NCI-H146 (cell line): ENCODE data around the gene EYS.
"Not testable (repeated sequence)": the region's sequence is repeated elsewhere in the genome, so short reads cannot be mapped to it uniquely, and the experiment has no call there.

Source experiments
- DNase-seq: peaks from one replicate; lab custom pipeline; 2025; lab: John Stamatoyannopoulos, UW

Gene EYS

DNA sequence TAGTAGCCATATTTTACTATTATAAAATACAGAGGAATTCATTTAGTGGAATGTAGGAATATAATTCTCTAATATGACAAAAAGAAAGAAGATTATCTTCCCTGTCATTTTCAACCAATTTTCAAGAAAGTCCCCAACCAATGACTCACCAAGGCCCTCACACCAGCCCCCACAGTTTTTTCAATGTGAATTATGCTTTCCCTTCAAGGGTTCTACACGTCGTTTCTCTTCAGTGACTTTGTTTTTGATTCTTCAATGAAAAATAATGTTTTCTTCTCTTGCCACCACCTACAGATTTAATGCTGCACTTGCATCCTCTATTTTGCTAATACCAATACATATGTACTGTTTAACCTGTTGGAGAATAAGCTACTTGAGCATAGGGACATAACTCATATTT is 1230.1 kb downstream of the EYS start:
- DNase-seq, result no peak

DNA sequence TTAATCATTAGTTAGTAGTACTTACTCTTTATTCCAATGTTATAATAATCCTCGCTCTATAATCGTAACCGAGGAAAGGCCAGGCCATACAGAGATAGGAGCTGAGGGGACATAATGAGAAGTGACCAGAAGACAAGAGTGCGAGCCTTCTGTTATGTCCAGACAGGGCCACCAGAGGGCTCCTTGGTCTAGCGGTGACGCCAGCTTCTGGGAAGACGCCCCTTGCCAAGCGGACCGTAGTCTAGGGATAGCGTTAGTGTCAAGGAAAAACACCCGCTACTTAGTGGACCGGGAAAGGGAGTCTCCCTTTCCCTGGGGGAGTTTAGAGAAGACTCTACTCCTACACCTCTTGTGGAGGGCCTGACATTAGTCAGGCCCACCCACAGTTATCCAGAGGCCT is 1237.6 kb downstream of the EYS start:
- DNase-seq, result not testable (repeated sequence)

- DNase-seq, result no peak
These were observed 1239.4 kb downstream of the EYS start for GRCh38 chr6:64467656-64468055.

- DNase-seq, result no peak
These were observed 1247.5 kb downstream of the EYS start for GRCh38 chr6:64459411-64459944.

GRCh38 chr6:64448101-64448500 is 1258.9 kb downstream of the EYS start:
- not testable (repeated sequence) for DNase-seq

DNA sequence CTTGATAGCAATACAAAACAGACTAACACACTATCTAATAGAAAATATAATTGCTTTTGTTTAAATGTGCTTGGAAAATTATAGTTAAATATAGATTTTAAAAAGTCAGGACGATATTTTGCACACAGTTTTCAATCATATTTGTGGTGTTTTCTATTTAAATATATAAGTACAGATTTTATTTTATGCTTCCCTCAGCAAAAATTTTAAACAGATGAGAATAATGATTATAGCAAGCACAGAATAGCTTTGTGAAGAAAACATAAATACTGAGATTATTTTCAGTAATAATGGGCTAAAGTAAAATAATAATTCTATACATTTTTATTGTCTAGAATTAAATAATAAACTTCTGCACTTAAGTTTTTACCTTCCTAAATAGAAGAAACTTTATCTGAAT is 1262.0 kb downstream of the EYS start:
- DNase-seq, result no peak

- no peak for DNase-seq
These were observed 1267.8 kb downstream of the EYS start for GRCh38 chr6:64439274-64439673.

DNA sequence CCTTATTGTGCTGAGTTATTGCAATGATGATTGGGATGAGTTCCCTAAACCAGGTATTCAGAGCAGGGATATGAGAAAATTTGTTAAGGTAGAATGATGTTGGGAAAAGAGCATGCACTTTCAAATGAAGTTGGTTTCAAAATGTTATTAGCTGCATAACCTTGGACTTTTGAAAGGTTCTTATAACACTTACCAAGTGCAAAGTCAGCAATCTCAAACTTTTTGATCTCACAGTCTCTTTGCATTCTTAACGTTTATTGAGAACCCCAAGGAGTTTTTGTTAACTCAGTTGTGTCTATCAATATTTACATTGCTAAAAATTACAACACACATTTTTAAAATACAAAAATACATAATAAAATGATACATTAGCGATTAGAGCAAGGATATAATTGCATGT is 1269.0 kb downstream of the EYS start:
- DNase-seq, result no peak

DNA sequence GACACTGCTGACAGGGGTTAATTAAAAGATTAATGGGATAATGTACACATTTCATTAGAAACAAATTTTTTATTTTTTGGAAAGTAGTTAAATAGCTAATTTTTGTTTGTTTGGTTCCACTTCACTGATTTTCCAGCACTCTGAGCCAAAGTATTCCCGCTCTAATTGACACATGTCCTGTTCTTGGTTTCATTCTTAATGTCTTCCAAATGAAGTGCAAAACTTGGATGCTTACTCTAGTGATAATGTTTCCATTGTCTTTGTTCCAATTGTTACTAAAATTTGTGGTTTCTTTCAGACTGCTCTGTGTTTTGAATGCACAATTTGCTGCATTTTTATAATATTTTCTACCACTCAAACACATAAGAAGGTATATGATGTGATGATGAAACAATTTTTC is 1277.1 kb downstream of the EYS start:
- no peak for DNase-seq

DNA sequence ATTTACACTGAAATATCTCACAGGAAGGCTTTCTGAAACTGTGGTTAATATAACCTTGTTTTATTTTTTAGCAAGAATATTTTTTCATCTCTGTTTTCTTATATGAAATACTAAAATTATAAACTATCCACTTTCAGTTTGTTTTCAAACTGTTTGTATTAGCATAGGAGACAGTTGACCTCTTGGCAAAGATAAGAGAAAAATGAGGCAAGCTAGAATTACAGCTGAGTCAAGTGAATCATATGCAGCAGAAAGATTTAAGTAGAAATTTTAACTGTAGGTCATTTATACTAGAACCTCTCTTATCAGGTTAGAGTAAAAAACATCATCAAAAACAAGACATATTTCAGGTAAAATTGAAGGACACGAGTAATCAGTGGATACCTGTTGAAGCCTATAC is 1278.8 kb downstream of the EYS start:
- no peak for DNase-seq

DNA sequence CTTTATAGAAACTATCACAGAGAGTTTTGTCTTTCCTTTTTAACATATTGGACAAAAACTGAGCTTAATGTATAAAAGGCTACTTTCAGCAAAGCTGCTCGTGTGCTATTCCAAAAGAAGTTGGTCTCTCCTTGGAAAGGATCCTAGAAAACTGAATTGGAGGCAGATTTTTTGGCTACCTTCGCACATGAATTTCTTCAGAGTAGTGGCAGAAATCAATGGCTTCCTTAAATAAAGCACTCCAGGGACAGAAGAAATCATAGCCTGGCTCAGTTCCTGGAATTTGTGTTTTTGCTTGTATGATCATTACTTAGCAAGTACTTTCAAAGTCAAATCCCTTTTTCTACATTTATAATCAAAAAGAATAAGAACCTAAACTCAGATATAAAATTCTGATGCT is 1291.1 kb downstream of the EYS start:
- DNase-seq, result no peak

DNA sequence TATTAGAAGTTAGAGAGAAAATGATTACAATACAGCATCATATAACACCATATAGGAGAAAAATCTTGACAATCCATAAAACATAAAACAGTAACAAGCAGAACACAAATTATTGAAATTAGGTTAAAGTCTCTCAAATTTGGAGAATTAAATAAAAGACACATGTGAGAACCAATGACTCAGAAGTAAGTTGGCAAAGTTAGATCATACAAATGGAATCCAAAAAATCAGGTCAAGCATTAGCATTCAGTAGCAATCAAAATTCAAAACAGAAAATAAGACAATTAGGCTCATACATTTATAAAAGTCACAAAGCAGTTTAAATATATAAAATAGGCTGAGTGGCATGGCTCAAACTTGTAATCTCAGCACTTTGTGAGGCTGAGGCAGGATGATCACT is 1295.8 kb downstream of the EYS start:
- DNase-seq, result no peak

DNA sequence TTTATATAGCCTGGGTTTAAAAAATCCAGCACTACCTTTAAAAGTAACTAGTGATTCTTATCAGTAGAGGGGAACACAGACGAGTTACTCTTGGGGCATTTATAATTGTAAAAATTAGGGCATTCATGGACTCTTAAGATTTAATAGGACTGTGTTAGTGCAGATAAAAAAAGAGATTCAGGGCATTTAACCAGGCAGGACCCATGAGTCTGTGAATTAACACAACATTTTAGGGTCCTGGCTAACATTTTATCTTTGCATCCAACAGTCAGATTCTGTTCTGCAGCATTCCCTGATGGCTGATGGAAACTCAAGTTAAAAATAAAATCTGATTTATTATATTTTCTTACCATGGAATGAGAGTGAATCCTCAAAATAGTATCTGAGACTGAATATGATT is 1297.1 kb downstream of the EYS start:
- DNase-seq, result no peak

GRCh38 chr6:64404396-64404795 is 1302.6 kb downstream of the EYS start:
- DNase-seq, result no peak

DNA sequence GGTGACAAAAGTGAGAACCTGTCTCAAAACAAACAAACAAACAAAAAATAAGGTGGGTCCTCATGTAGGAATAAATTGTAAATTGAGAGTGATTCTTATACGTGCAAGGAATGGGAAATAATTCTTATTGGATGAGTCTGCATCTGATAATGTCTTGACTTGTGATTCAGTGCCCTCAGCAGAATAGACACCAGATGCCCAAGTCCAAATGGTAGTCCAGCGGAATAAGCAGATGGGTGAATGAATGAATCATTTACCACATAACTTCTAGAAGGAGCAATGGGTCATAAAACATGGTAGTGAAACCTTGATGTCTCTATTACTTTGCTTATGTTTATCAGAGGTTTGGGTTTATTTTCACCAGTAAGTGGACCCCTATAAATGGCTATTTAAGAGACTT is 1323.7 kb downstream of the EYS start:
- DNase-seq, result no peak

DNA sequence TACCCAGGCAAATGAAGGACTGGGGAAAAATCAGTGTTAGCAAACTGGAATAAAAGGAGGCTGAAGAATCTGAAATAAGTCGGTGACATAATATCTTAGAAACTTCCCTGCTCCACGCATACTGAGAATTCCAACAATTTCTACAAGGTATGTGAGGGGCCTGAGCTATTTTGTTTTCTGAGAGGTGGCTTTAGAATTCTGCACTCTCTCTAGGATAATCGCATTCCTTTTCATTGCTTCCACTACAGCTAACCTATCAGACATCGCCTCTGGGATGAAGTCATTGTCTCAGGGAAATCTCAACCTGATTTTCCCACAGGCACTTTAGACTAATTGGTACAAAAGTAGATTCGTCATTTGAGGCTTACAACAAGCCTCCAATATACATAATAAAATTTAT is 1330.6 kb downstream of the EYS start:
- no peak for DNase-seq

DNA sequence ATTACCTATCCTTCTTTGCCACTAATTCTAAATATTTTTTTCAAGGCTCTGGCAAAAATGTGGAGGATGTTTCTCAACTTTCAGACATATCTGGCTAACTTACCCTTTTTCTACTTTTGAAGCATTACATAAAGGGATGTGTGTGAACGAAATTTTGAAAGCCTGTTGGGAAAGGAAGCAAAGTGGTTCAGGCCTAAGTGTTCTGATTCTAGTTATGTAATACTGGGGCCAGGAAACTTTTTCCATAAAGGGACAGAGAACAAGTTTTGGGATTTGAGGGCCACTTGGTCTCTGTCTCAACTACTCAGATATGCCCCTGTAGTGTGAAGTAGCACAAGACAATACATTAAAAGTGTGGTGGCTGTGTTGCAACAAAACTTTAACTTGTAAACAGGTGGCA is 1349.6 kb downstream of the EYS start:
- no peak for DNase-seq

DNA sequence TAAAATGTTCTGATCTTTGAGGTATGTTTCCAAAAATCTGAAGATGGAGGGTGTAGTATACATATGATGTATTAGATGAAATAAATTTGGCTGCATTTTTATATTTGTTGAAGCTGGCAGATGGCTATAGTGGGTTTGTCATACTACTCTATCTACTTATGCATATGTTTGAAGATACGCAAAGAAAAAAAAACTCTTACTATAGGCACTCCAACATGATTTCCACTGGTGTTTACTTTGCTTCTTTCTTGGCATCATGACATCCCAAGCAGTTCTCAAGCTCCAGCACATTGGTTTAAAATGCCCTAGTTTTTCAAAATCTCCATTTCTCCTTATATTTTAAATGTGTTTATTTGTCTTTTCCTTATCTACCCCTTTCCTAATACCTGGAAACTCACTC is 1359.6 kb downstream of the EYS start:
- no peak for DNase-seq

GRCh38 chr6:64335195-64335594 is 1371.8 kb downstream of the EYS start:
- no peak for DNase-seq

- DNase-seq, result no peak
These were observed 1372.4 kb downstream of the EYS start for GRCh38 chr6:64334636-64335035.

DNA sequence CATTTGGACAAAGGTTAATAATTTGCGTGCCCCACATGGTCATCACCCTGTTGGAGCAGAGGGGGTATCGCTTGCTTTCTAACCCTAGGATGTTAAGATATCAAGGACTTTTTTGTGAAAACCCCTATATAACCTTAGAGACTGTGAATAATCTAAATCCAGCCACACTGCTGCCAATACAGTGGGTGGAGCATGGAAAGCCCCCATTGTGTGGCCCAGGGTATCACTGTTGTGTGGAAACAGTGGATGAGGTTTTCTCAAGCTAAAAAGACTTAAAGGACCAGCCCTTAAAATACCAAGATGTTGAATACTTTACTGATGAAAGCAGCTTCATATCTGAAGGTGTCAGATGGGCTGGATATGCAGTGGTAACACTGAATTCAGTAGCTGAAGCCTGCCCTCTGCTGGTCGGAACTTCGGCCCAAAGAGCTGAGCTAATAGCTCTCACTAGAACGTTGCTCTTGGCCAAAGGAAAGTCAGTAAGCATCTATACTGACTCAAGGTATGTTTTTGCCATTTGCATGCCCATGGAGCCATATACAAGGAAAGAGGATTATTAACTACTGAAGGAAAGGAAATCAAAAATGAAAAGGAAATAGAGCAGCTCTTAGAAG is 1376.2 kb downstream of the EYS start:
- peak; percentile 15 for DNase-seq

GRCh38 chr6:64326939-64327338 is 1380.1 kb downstream of the EYS start:
- no peak for DNase-seq

GRCh38 chr6:64325093-64325492 is 1381.9 kb downstream of the EYS start:
- no peak for DNase-seq

GRCh38 chr6:64310214-64310613 is 1396.8 kb downstream of the EYS start:
- DNase-seq, result no peak
